HG03060 (cell line): ENCODE results near the gene LDLRAD4.

Experiments used
- ATAC-seq: cut with Tn5 transposase; IDR thresholded peaks from one replicate; pipeline ENCODE4 v1.9.1; 2021; ENCODE audit warnings: low read depth, moderate number of reproducible peaks; ENCODE audit not compliant: unreplicated experiment

LDLRAD4 gene

GRCh38 chr18:13226533-13227144, 8.1 kb downstream of the LDLRAD4 start:
- ATAC-seq, result no peak

- ATAC-seq, result no peak
These were observed 9.3 kb downstream of the LDLRAD4 start for GRCh38 chr18:13227910-13228309.

- no peak for ATAC-seq
These were observed 10.6 kb downstream of the LDLRAD4 start for GRCh38 chr18:13229001-13229671.

GRCh38 chr18:13231151-13231550, 12.6 kb downstream of the LDLRAD4 start:
- no peak for ATAC-seq

GRCh38 chr18:13232086-13232917, 13.7 kb downstream of the LDLRAD4 start:
- ATAC-seq, result no peak

GRCh38 chr18:13232971-13233786, 14.6 kb downstream of the LDLRAD4 start:
- ATAC-seq, result no peak

- ATAC-seq, result no peak
These were observed 15.5 kb downstream of the LDLRAD4 start for GRCh38 chr18:13233787-13234783.

- no peak for ATAC-seq
These were observed 16.9 kb downstream of the LDLRAD4 start for GRCh38 chr18:13235421-13235831.

- ATAC-seq, result no peak
These were observed 17.4 kb downstream of the LDLRAD4 start for GRCh38 chr18:13235981-13236380.

- no peak for ATAC-seq
These were observed 17.9 kb downstream of the LDLRAD4 start for GRCh38 chr18:13236411-13236810.

- ATAC-seq, result no peak
These were observed 18.5 kb downstream of the LDLRAD4 start for GRCh38 chr18:13237073-13237472.

GRCh38 chr18:13237641-13238040, 19.1 kb downstream of the LDLRAD4 start:
- ATAC-seq, result no peak

- ATAC-seq, result no peak
These were observed 20.8 kb downstream of the LDLRAD4 start for GRCh38 chr18:13239171-13239956.

- no peak for ATAC-seq
These were observed 21.6 kb downstream of the LDLRAD4 start for GRCh38 chr18:13240060-13240725.

- no peak for ATAC-seq
These were observed 22.7 kb downstream of the LDLRAD4 start for GRCh38 chr18:13241083-13241892.

- ATAC-seq, result no peak
These were observed 23.3 kb downstream of the LDLRAD4 start for GRCh38 chr18:13241893-13242175.

- ATAC-seq, result no peak
These were observed 24.2 kb downstream of the LDLRAD4 start for GRCh38 chr18:13242797-13243196.

- ATAC-seq, result no peak
These were observed 24.8 kb downstream of the LDLRAD4 start for GRCh38 chr18:13243363-13243762.
